ENCODE data around the gene MAML2.

MAML2 gene

DNA sequence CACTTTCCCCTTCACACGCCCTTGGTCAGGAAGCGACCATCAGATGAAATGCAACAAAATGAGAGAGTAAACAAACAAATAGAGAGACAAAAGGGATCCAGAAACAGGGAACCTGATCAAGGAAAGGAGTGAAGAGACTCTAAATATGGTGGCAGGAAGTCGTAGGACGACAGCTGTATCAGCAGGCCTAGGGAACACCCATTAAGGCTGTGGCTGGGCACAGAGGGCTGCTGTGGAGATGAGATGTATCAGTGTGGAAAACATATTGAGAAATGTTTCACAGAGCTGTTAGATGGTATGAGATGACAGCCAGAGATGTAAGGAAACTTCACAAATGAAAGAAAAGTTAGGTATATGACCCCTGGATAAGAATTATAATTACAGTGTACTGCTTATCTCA, 263.3 kb downstream of the MAML2 start:
- no peaks in the 10 kb centered on the region for H3K4me1 ChIP-seq (ENCODE audit: control insufficient read depth, insufficient read depth, low read length)
- H3K9me3 ChIP-seq (ENCODE audit: control insufficient read depth, low read length) = no peaks in the 10 kb centered on the region

GRCh38 chr11:96075532-96075959, 267.4 kb downstream of the MAML2 start:
- Histone ChIP-seq H3K9ac (ENCODE audit: low read length) (no peak overlapping the region), H3K36me3 (ENCODE audit: control insufficient read depth, insufficient read depth, low read length) (no peaks in the 10 kb centered on the region), H3K4me1 (ENCODE audit: control insufficient read depth, insufficient read depth, low read length) (no peaks in the 10 kb centered on the region), H3K4me3 (ENCODE audit: low read length) (no peak overlapping the region), H3K27me3 (ENCODE audit: control insufficient read depth, insufficient read depth, low read length) (no peaks in the 10 kb centered on the region), H3K9me3 (ENCODE audit: control insufficient read depth, low read length) (no peaks in the 10 kb centered on the region)

More for the DNA sequence above, 263.3 kb downstream of the MAML2 start:
- H3K27me3 ChIP-seq (ENCODE audit: control insufficient read depth, insufficient read depth, low read length) = no peaks in the 10 kb centered on the region
- no peaks in the 10 kb centered on the region for H3K36me3 ChIP-seq (ENCODE audit: control insufficient read depth, insufficient read depth, low read length)
- H3K4me3 ChIP-seq (ENCODE audit: low read length) = no peak overlapping the region
- no peak overlapping the region for H3K9ac ChIP-seq (ENCODE audit: low read length)

- H3K27me3 ChIP-seq (ENCODE audit: control insufficient read depth, insufficient read depth, low read length) = no peaks in the 10 kb centered on the region
- no peaks in the 10 kb centered on the region for H3K36me3 ChIP-seq (ENCODE audit: control insufficient read depth, insufficient read depth, low read length)
- H3K9me3 ChIP-seq (ENCODE audit: control insufficient read depth, low read length) = no peaks in the 10 kb centered on the region
- no peak overlapping the region for H3K9ac ChIP-seq (ENCODE audit: low read length)
- H3K4me1 ChIP-seq (ENCODE audit: control insufficient read depth, insufficient read depth, low read length) = no peaks in the 10 kb centered on the region
- no peak overlapping the region for H3K4me3 ChIP-seq (ENCODE audit: low read length)
These were observed 268.3 kb downstream of the MAML2 start for GRCh38 chr11:96074551-96075310.

- Histone ChIP-seq H3K36me3 (ENCODE audit: control insufficient read depth, insufficient read depth, low read length) (no peaks in the 10 kb centered on the region), H3K27me3 (ENCODE audit: control insufficient read depth, insufficient read depth, low read length) (no peaks in the 10 kb centered on the region), H3K4me3 (ENCODE audit: low read length) (no peak overlapping the region), H3K9me3 (ENCODE audit: control insufficient read depth, low read length) (no peaks in the 10 kb centered on the region), H3K4me1 (ENCODE audit: control insufficient read depth, insufficient read depth, low read length) (no peaks in the 10 kb centered on the region), H3K9ac (ENCODE audit: low read length) (no peak overlapping the region)
These were observed 269.5 kb downstream of the MAML2 start for GRCh38 chr11:96073536-96073935.

DNA sequence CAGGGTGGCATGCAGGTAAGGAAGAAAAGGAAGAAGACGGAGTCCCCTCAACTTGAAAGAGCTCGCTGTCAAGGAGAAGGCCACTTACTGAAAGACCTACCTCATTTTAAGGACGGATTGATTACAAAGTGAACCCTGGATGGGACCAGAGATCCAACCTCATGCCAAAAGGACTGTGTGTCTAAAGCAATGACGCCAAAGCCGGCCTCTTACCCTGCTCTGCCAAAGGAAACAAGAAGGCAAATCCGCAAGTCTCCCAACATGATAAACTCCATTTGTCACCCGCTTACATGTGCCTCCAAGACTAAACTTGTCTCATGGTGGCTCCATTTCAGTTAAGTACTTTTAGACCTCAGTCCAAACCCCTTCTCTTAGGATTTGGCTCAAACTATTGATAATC, 270.4 kb downstream of the MAML2 start:
- Histone ChIP-seq H3K9ac (ENCODE audit: low read length) (no peak overlapping the region), H3K36me3 (ENCODE audit: control insufficient read depth, insufficient read depth, low read length) (no peaks in the 10 kb centered on the region), H3K9me3 (ENCODE audit: control insufficient read depth, low read length) (no peaks in the 10 kb centered on the region), H3K27me3 (ENCODE audit: control insufficient read depth, insufficient read depth, low read length) (no peaks in the 10 kb centered on the region), H3K4me3 (ENCODE audit: low read length) (no peak overlapping the region), H3K4me1 (ENCODE audit: control insufficient read depth, insufficient read depth, low read length) (no peaks in the 10 kb centered on the region)

GRCh38 chr11:96070453-96070852, 272.5 kb downstream of the MAML2 start:
- Histone ChIP-seq H3K9me3 (ENCODE audit: control insufficient read depth, low read length) (no peaks in the 10 kb centered on the region), H3K4me3 (ENCODE audit: low read length) (no peak overlapping the region), H3K9ac (ENCODE audit: low read length) (no peak overlapping the region), H3K36me3 (ENCODE audit: control insufficient read depth, insufficient read depth, low read length) (no peaks in the 10 kb centered on the region), H3K4me1 (ENCODE audit: control insufficient read depth, insufficient read depth, low read length) (no peaks in the 10 kb centered on the region), H3K27me3 (ENCODE audit: control insufficient read depth, insufficient read depth, low read length) (no peaks in the 10 kb centered on the region)

DNA sequence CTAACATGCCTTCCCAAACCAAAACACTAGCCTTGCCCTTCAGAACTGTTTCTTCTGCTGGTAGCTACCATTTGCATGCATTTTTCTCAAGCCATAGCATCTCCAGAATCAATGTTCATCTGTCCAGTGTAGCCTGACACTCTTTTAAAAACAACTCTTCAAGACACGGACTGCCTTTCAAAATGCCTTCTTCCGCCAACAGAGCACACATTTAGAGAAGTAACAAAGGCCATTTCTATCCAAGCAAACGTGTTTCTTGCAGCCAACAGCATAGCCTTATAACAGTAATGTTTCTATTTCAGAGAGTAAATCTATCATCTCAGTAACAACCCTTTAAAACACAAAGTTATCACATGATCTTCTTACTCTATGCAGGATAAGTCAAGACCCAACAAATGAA, 275.8 kb downstream of the MAML2 start:
- H3K9ac ChIP-seq (ENCODE audit: low read length) = no peak overlapping the region
- no peaks in the 10 kb centered on the region for H3K4me1 ChIP-seq (ENCODE audit: control insufficient read depth, insufficient read depth, low read length)
- H3K27me3 ChIP-seq (ENCODE audit: control insufficient read depth, insufficient read depth, low read length) = no peaks in the 10 kb centered on the region
- H3K4me3 ChIP-seq (ENCODE audit: low read length) = no peak overlapping the region
- H3K9me3 ChIP-seq (ENCODE audit: control insufficient read depth, low read length) = no peaks in the 10 kb centered on the region
- no peaks in the 10 kb centered on the region for H3K36me3 ChIP-seq (ENCODE audit: control insufficient read depth, insufficient read depth, low read length)

GRCh38 chr11:96065379-96065778, 277.6 kb downstream of the MAML2 start:
- no peak overlapping the region for H3K9ac ChIP-seq (ENCODE audit: low read length)
- H3K4me3 ChIP-seq (ENCODE audit: low read length) = no peak overlapping the region
- no peaks in the 10 kb centered on the region for H3K36me3 ChIP-seq (ENCODE audit: control insufficient read depth, insufficient read depth, low read length)
- H3K9me3 ChIP-seq (ENCODE audit: control insufficient read depth, low read length) = no peaks in the 10 kb centered on the region
- H3K4me1 ChIP-seq (ENCODE audit: control insufficient read depth, insufficient read depth, low read length) = no peaks in the 10 kb centered on the region
- H3K27me3 ChIP-seq (ENCODE audit: control insufficient read depth, insufficient read depth, low read length) = no peaks in the 10 kb centered on the region

- Histone ChIP-seq H3K36me3 (ENCODE audit: control insufficient read depth, insufficient read depth, low read length) (no peaks in the 10 kb centered on the region), H3K4me1 (ENCODE audit: control insufficient read depth, insufficient read depth, low read length) (no peaks in the 10 kb centered on the region), H3K27me3 (ENCODE audit: control insufficient read depth, insufficient read depth, low read length) (no peaks in the 10 kb centered on the region), H3K9me3 (ENCODE audit: control insufficient read depth, low read length) (no peaks in the 10 kb centered on the region), H3K4me3 (ENCODE audit: low read length) (no peak overlapping the region), H3K9ac (ENCODE audit: low read length) (no peak overlapping the region)
These were observed 279.1 kb downstream of the MAML2 start for GRCh38 chr11:96063886-96064285.

- H3K4me1 ChIP-seq (ENCODE audit: control insufficient read depth, insufficient read depth, low read length) = no peaks in the 10 kb centered on the region
- H3K9me3 ChIP-seq (ENCODE audit: control insufficient read depth, low read length) = no peaks in the 10 kb centered on the region
- H3K4me3 ChIP-seq (ENCODE audit: low read length) = no peak overlapping the region
- H3K9ac ChIP-seq (ENCODE audit: low read length) = no peak overlapping the region
- no peaks in the 10 kb centered on the region for H3K27me3 ChIP-seq (ENCODE audit: control insufficient read depth, insufficient read depth, low read length)
- no peaks in the 10 kb centered on the region for H3K36me3 ChIP-seq (ENCODE audit: control insufficient read depth, insufficient read depth, low read length)
These were observed 279.9 kb downstream of the MAML2 start for GRCh38 chr11:96063053-96063452.

DNA sequence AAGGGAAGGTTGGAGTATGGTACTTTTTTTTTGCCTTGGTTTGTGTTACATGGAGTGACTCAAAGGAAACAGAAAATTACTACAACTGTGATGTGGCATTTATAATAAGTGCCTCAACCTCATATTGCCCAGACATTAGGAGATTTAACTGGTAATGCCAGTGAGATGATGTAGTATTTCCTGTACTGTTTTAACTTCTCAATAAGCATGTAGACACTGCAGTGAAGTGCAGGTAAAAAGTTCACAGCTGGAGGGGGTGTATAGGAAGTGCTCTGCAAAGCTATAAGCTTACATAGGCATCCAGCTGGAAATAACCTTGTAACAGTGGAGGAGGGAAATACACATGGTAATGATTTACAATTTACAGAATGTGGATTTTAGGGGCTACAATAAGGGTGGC, 280.9 kb downstream of the MAML2 start:
- H3K9ac ChIP-seq (ENCODE audit: low read length) = no peak overlapping the region
- no peak overlapping the region for H3K4me3 ChIP-seq (ENCODE audit: low read length)
- no peaks in the 10 kb centered on the region for H3K27me3 ChIP-seq (ENCODE audit: control insufficient read depth, insufficient read depth, low read length)
- no peaks in the 10 kb centered on the region for H3K36me3 ChIP-seq (ENCODE audit: control insufficient read depth, insufficient read depth, low read length)
- H3K9me3 ChIP-seq (ENCODE audit: control insufficient read depth, low read length) = no peaks in the 10 kb centered on the region
- H3K4me1 ChIP-seq (ENCODE audit: control insufficient read depth, insufficient read depth, low read length) = no peaks in the 10 kb centered on the region

- no peak overlapping the region for H3K9ac ChIP-seq (ENCODE audit: low read length)
- H3K9me3 ChIP-seq (ENCODE audit: control insufficient read depth, low read length) = no peaks in the 10 kb centered on the region
- H3K36me3 ChIP-seq (ENCODE audit: control insufficient read depth, insufficient read depth, low read length) = no peaks in the 10 kb centered on the region
These were observed 281.3 kb downstream of the MAML2 start for GRCh38 chr11:96061730-96062129.

DNA sequence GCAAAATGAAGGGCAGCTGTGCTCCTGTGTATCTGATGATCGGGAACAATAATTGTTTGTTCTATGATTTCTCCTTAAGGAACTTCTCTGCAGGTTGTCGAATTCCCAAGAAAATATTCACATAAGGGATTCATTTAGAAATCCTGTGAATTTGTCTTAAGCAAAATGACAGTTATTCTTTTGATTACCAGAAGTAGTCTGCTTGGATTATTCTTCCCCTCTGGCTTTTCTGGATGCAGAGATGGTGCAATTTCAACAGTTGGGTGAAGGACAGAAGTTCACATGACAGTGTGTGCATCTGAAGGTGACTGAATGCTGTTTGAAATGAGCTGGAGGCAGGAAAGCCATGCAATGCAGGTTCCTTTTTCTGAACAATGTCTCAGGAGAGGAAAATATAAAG, 281.9 kb downstream of the MAML2 start:
- Histone ChIP-seq H3K36me3 (ENCODE audit: control insufficient read depth, insufficient read depth, low read length) (no peaks in the 10 kb centered on the region), H3K4me3 (ENCODE audit: low read length) (no peak overlapping the region), H3K9ac (ENCODE audit: low read length) (no peak overlapping the region), H3K9me3 (ENCODE audit: control insufficient read depth, low read length) (no peaks in the 10 kb centered on the region), H3K27me3 (ENCODE audit: control insufficient read depth, insufficient read depth, low read length) (no peaks in the 10 kb centered on the region), H3K4me1 (ENCODE audit: control insufficient read depth, insufficient read depth, low read length) (no peaks in the 10 kb centered on the region)

More at GRCh38 chr11:96061730-96062129, 281.3 kb downstream of the MAML2 start:
- Histone ChIP-seq H3K27me3 (ENCODE audit: control insufficient read depth, insufficient read depth, low read length) (no peaks in the 10 kb centered on the region), H3K4me1 (ENCODE audit: control insufficient read depth, insufficient read depth, low read length) (no peaks in the 10 kb centered on the region), H3K4me3 (ENCODE audit: low read length) (no peak overlapping the region)
